HepG2 (cell line): ENCODE measurements around the gene MTFP1. TPM values are rescaled to one million over a fixed set of nuclear protein-coding genes. Genes with fewer than 3 reads are reported as not detected.

ENCODE experiments used
- ELF1 ChIP-seq: sonication (generic); formaldehyde crosslinking; IDR thresholded peaks from 2 replicates; pipeline ENCODE4 v1.4.0; 2020; ENCODE audit warnings: missing genetic modification reagents
- HMGA1 ChIP-seq: sonication (generic); formaldehyde crosslinking; conservative IDR thresholded peaks from 2 replicates; pipeline ENCODE4 v1.4.0; 2020; ENCODE audit warnings: missing genetic modification reagents
- HNRNPH1 ChIP-seq: fragments of 200-400 bp; formaldehyde crosslinking; optimal IDR thresholded peaks from 2 replicates; pipeline ENCODE3; 2017; ENCODE audit warnings: mild to moderate bottlenecking, low read depth, low read length
- JUN ChIP-seq: sonication (generic); formaldehyde crosslinking; IDR thresholded peaks from 2 replicates; pipeline ENCODE4 v1.4.0; 2020; ENCODE audit warnings: mild to moderate bottlenecking, missing genetic modification reagents
- LRRFIP1 ChIP-seq: sonication (generic); formaldehyde crosslinking; conservative IDR thresholded peaks from 2 replicates; pipeline ENCODE4 v1.4.0; 2020; ENCODE audit warnings: missing genetic modification reagents
- PPARG ChIP-seq: conservative IDR thresholded peaks from 2 replicates; pipeline ENCODE4 v1.6.1; 2016; ENCODE audit warnings: missing biosample characterization, missing genetic modification reagents
- TRIM24 ChIP-seq: sonication (generic); formaldehyde crosslinking; IDR thresholded peaks from 2 replicates; pipeline ENCODE4 v1.8.0; 2022; ENCODE audit warnings: mild to moderate bottlenecking, missing genetic modification reagents
- ZBTB38 ChIP-seq: sonication (generic); formaldehyde crosslinking; IDR thresholded peaks from 2 replicates; pipeline ENCODE4 v1.5.1; 2020; ENCODE audit warnings: mild to moderate bottlenecking, missing genetic modification reagents
- ZBTB46 ChIP-seq: sonication (generic); formaldehyde crosslinking; IDR thresholded peaks from 2 replicates; pipeline ENCODE4 v1.4.0; 2020; ENCODE audit warnings: mild to moderate bottlenecking, missing genetic modification reagents, borderline replicate concordance
- ZFP37 ChIP-seq: sonication (generic); formaldehyde crosslinking; IDR thresholded peaks from 2 replicates; pipeline ENCODE4 v1.4.0; 2020; ENCODE audit warnings: missing genetic modification reagents, borderline replicate concordance
- ZNF12 ChIP-seq: sonication (generic); formaldehyde crosslinking; IDR thresholded peaks from 2 replicates; pipeline ENCODE4 v1.5.0; 2020; ENCODE audit warnings: missing genetic modification reagents
- ZNF121 ChIP-seq: sonication (generic); formaldehyde crosslinking; IDR thresholded peaks from 2 replicates; pipeline ENCODE4 v1.5.0; 2020; ENCODE audit warnings: mild to moderate bottlenecking, missing genetic modification reagents
- ZNF230 ChIP-seq: sonication (generic); formaldehyde crosslinking; IDR thresholded peaks from 2 replicates; pipeline ENCODE4 v1.4.0; 2020; ENCODE audit warnings: mild to moderate bottlenecking, missing genetic modification reagents
- ZNF253 ChIP-seq: sonication (generic); formaldehyde crosslinking; IDR thresholded peaks from 2 replicates; pipeline ENCODE4 v1.8.0; 2022; ENCODE audit warnings: mild to moderate bottlenecking, missing genetic modification reagents, borderline replicate concordance
- ZNF460 ChIP-seq: sonication (generic); formaldehyde crosslinking; IDR thresholded peaks from 2 replicates; pipeline ENCODE4 v1.5.1; 2020; ENCODE audit warnings: missing genetic modification reagents, mild to moderate bottlenecking, borderline replicate concordance
- ZNF710 ChIP-seq: sonication (generic); formaldehyde crosslinking; IDR thresholded peaks from 2 replicates; pipeline ENCODE4 v1.5.0; 2020; ENCODE audit warnings: mild to moderate bottlenecking, missing genetic modification reagents, borderline replicate concordance
- polyA plus RNA-seq, 8 experiments: library from polyadenylated mRNA; depleted of rRNA in 3 of 8; stranded (reverse) in 7 of 8; unstranded in 1 of 8; fragments of >200 nt; fragmentation: Illumina TruSeq in 4 of 8; extraction: Trizol in 4 of 8; gene quantifications; 2 replicates each; pipeline versions ENCODE4 v1.2.1 to v1.2.3, GENCODE V29; 2011 to 2016; ENCODE audit warnings: low read depth in 4 of 8, missing spikeins in 1 of 8, mixed read lengths in 1 of 8; ENCODE audit not compliant: insufficient read depth in 1 of 8
- total RNA-seq, 5 experiments: library from RNA; depleted of rRNA; stranded (reverse); fragments of >200 nt; fragmentation: Illumina TruSeq; extraction: Trizol; gene quantifications; 2 replicates each; pipeline ENCODE4 v1.2.3, GENCODE V29; 2016; ENCODE audit warnings: low read depth in 1 of 5
- TF ChIP-seq, protein P1 (sequence below): sonication (generic); formaldehyde crosslinking; IDR thresholded peaks from 2 replicates; pipeline ENCODE4 v1.4.0; 2020; ENCODE audit warnings: missing genetic modification reagents
- TF ChIP-seq, protein P2 (sequence below): sonication (generic); formaldehyde crosslinking; IDR thresholded peaks from 2 replicates; pipeline ENCODE4 v1.4.0; 2020; ENCODE audit warnings: missing genetic modification reagents

Gene MTFP1
- total and polyA plus RNA-seq, 2 of the 13 experiments (the other 11 are each of a cell fraction or from before 2014, with no cell fraction given): 29.5 to 45.6 TPM

DNA sequence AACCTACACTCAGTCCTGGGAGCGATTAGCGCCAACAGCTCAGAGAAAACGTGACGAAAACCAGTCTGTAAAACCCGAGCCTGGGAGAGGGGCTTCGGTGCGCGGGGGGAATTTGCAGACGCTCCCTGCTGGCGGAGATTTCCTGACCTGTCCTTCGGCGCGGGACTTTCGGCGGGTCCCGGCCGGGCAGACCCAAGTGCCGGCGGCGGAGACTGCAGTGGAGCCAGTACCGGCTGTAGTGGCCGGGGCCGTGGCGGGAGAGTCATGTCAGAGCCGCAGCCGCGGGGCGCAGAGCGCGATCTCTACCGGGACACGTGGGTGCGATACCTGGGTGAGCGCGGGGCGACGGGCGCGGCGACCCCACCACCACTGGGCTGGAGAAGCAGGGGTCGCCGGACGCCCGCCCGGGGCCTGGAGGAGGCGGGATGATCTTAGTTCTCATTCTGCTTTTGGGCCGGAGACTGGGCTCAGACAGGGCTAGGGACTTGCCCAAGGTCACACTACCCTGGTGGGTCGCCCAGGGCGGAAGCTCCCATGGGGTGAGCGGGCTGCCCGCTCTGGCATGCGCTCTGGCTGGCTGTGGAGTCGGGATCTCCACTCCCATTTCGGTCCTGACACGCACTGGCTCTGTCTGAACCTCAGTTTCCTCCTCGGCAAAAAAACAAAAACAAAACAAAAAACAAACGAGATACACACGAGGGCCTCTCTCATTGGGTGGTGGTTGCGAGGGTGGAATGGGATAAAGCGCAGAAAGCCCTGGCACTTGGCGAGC, at the start of gene MTFP1 (continued):
- TF ChIP-seq PPARG (CRISPR knock-in tag): 0 out of 2 replicates have a peak, but pooled peaks have one; percentile 32
- TF ChIP-seq HNRNPH1: no peak
- no peak for TF ChIP-seq TRIM24 (CRISPR knock-in tag)
- TF ChIP-seq ZNF710: no peak
- TF ChIP-seq LRRFIP1 (CRISPR knock-in tag): no peak
- TF ChIP-seq ZBTB38: peak; percentile 40; the same call in 1 of the 2 replicates
- no peak for TF ChIP-seq ZNF12 (CRISPR knock-in tag)
- no peak for TF ChIP-seq ZNF230 (CRISPR knock-in tag)
- TF ChIP-seq ZNF460 (CRISPR knock-in tag): no peak
- TF ChIP-seq ZNF253 (CRISPR knock-in tag): no peak
- TF ChIP-seq ZFP37: no peak
- no peak for TF ChIP-seq ELF1 (CRISPR knock-in tag)
- TF ChIP-seq, protein P1, sequence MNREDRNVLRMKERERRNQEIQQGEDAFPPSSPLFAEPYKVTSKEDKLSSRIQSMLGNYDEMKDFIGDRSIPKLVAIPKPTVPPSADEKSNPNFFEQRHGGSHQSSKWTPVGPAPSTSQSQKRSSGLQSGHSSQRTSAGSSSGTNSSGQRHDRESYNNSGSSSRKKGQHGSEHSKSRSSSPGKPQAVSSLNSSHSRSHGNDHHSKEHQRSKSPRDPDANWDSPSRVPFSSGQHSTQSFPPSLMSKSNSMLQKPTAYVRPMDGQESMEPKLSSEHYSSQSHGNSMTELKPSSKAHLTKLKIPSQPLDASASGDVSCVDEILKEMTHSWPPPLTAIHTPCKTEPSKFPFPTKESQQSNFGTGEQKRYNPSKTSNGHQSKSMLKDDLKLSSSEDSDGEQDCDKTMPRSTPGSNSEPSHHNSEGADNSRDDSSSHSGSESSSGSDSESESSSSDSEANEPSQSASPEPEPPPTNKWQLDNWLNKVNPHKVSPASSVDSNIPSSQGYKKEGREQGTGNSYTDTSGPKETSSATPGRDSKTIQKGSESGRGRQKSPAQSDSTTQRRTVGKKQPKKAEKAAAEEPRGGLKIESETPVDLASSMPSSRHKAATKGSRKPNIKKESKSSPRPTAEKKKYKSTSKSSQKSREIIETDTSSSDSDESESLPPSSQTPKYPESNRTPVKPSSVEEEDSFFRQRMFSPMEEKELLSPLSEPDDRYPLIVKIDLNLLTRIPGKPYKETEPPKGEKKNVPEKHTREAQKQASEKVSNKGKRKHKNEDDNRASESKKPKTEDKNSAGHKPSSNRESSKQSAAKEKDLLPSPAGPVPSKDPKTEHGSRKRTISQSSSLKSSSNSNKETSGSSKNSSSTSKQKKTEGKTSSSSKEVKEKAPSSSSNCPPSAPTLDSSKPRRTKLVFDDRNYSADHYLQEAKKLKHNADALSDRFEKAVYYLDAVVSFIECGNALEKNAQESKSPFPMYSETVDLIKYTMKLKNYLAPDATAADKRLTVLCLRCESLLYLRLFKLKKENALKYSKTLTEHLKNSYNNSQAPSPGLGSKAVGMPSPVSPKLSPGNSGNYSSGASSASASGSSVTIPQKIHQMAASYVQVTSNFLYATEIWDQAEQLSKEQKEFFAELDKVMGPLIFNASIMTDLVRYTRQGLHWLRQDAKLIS (CRISPR knock-in tag): no peak
- TF ChIP-seq, protein P2, sequence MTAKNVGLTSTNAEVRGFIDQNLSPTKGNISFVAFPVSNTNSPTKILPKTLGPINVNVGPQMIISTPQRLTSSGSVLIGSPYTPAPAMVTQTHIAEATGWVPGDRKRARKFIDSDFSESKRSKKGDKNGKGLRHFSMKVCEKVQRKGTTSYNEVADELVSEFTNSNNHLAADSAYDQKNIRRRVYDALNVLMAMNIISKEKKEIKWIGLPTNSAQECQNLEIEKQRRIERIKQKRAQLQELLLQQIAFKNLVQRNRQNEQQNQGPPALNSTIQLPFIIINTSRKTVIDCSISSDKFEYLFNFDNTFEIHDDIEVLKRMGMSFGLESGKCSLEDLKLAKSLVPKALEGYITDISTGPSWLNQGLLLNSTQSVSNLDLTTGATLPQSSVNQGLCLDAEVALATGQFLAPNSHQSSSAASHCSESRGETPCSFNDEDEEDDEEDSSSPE (CRISPR knock-in tag): peak; percentile 87
- TF ChIP-seq JUN (CRISPR knock-in tag): no peak
- no peak for TF ChIP-seq HMGA1 (CRISPR knock-in tag)
- 0 out of 2 replicates have a peak, but pooled peaks have one; percentile 25 for TF ChIP-seq ZNF121 (CRISPR knock-in tag)
- TF ChIP-seq ZBTB46: no peak
